Activated T-helper 2 cell treated with anti-CD3 and anti-CD28 coated beads, Interferon-gamma antibody, Interleukin-2, Interleukin-4, amounts not matched to agents 10 μg/mL and 5 μg/mL and 100 μg/mL, durations not matched to agents 14 hours and 24 hours and 36 hours (primary cell): ENCODE measurements around the gene ELFN2. TPM values are rescaled to one million over a fixed set of nuclear protein-coding genes. Genes with fewer than 3 reads are reported as not detected.

Experiments used
- DNase-seq: peaks from one replicate; pipeline ENCODE4 v3.0.0; 2021; ENCODE audit warnings: low spot score
- H3K27ac Mint-ChIP-seq: one replicate; pipeline ENCODE4 v1.8.0; 2021; ENCODE audit warnings: mixed read lengths
- H3K27me3 Mint-ChIP-seq: one replicate; pipeline ENCODE4 v1.8.0; 2021; ENCODE audit warnings: low read depth, mixed read lengths
- H3K36me3 Mint-ChIP-seq: one replicate; pipeline ENCODE4 v1.8.0; 2021; ENCODE audit warnings: low read depth, mixed read lengths
- H3K4me1 Mint-ChIP-seq: one replicate; pipeline ENCODE4 v1.8.0; 2021; ENCODE audit warnings: low read depth, mixed read lengths
- H3K4me3 Mint-ChIP-seq: one replicate; pipeline ENCODE4 v1.8.0; 2021; ENCODE audit warnings: low read depth, mild to moderate bottlenecking, moderate library complexity, mixed read lengths
- H3K9me3 Mint-ChIP-seq: one replicate; pipeline ENCODE4 v1.8.0; 2021; ENCODE audit warnings: mixed read lengths
- intact Hi-C: fragments of 100-400 bp; cut with micrococcal nuclease; formaldehyde crosslinking; loops from one replicate; pipeline ENCODE4 v1.15.1; 2023
- total RNA-seq: library from RNA; stranded (reverse); gene quantifications from 2 replicates; pipeline ENCODE4 v1.2.3, GENCODE V29; 2022

Gene ELFN2
- total RNA-seq, 1 donor from 2014 or later: 0.11 TPM

GRCh38 chr22:37464181-37464580 lies 36.9 kb upstream of the ELFN2 start:
- peaks cover 34% of the 10 kb centered on the region for H3K36me3 Mint-ChIP-seq
- no peaks in the 10 kb centered on the region for H3K27me3 Mint-ChIP-seq
- no peak overlapping the region for H3K27ac Mint-ChIP-seq
- no peak overlapping the region for H3K4me3 Mint-ChIP-seq
- H3K4me1 Mint-ChIP-seq: peaks cover 2% of the 10 kb centered on the region
- no peaks in the 10 kb centered on the region for H3K9me3 Mint-ChIP-seq
- DNase-seq: no peak
- intact Hi-C loops: no loop called here

DNA sequence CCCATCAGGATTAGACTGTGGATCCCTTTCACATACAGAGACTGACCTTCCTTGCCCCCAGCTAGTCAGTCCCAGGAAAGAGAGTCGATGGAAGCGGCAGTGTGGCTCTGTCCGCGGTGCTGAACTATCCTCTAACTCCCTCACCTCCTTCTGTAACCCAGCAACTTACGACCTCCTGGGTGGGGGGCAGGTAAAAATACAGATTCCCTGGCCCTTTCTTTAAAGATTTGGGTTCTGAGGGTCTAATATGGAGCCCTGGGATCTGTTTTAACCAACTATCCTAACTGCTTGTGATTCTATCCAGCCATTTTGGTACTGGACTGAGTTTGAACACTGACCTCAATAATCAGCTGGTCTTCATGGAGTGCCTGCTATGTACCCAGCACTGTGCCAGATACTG lies 35.7 kb upstream of the ELFN2 start:
- Mint-ChIP-seq H3K36me3 (peaks cover 24% of the 10 kb centered on the region), H3K27me3 (no peaks in the 10 kb centered on the region), H3K9me3 (no peaks in the 10 kb centered on the region), H3K4me3 (no peak overlapping the region), H3K4me1 (peaks cover 2% of the 10 kb centered on the region), H3K27ac (no peak overlapping the region)
- DNase-seq: no peak
- intact Hi-C loops: no loop called here

DNA sequence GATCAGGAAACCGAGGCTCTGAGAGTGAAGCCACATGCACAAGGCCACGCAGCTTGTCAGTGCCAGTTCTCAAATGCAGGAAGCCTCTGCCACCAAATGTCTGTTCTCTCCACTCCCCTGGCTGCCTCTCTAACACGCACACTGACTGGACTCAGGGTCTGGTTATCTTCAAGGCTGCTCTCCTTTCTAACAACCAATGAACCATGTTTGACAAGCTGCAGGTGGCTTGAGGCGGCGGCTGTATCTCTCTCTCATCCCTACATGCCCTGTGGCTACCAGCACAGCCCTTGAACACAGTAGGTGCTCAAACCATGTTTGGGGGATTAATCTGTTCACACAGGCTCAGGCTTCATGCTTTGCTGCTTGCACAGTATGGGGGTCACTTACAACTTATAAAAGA lies 35.2 kb upstream of the ELFN2 start:
- Mint-ChIP-seq H3K36me3 (peaks cover 21% of the 10 kb centered on the region), H3K27me3 (no peaks in the 10 kb centered on the region), H3K4me1 (peaks cover 4% of the 10 kb centered on the region), H3K9me3 (no peaks in the 10 kb centered on the region), H3K27ac (no peak overlapping the region), H3K4me3 (no peak overlapping the region)
- intact Hi-C loops: no loop called here
- DNase-seq: no peak

- Mint-ChIP-seq H3K36me3 (peaks cover 21% of the 10 kb centered on the region), H3K9me3 (no peaks in the 10 kb centered on the region), H3K27ac (no peak overlapping the region), H3K4me3 (no peak overlapping the region), H3K27me3 (no peaks in the 10 kb centered on the region), H3K4me1 (peaks cover 7% of the 10 kb centered on the region)
- intact Hi-C loops: no loop called here
- no peak for DNase-seq
Observed at GRCh38 chr22:37461961-37462360, 34.7 kb upstream of the ELFN2 start.

GRCh38 chr22:37460684-37461083 lies 33.4 kb upstream of the ELFN2 start:
- intact Hi-C loops: no loop called here
- Mint-ChIP-seq H3K4me1 (peaks cover 7% of the 10 kb centered on the region), H3K36me3 (peaks cover 11% of the 10 kb centered on the region), H3K27me3 (no peaks in the 10 kb centered on the region), H3K9me3 (no peaks in the 10 kb centered on the region), H3K27ac (no peak overlapping the region), H3K4me3 (no peak overlapping the region)
- no peak for DNase-seq

- intact Hi-C loops: loop anchor here (10.0 kb wide), 1 partner anchor 194 kb away; no protein-coding TSS in a partner anchor
- Mint-ChIP-seq H3K4me3 (no peak overlapping the region), H3K27ac (no peak overlapping the region), H3K27me3 (no peaks in the 10 kb centered on the region), H3K36me3 (peaks cover 5% of the 10 kb centered on the region), H3K9me3 (no peaks in the 10 kb centered on the region), H3K4me1 (peaks cover 7% of the 10 kb centered on the region)
- DNase-seq: no peak
Observed at GRCh38 chr22:37459206-37459605, 31.9 kb upstream of the ELFN2 start.

GRCh38 chr22:37457093-37457893 lies 30.0 kb upstream of the ELFN2 start:
- intact Hi-C loops: loop anchor here (1.0 to 10.0 kb wide), 2 partner anchors 140 to 192 kb away; no protein-coding TSS in a partner anchor
- peaks cover 5% of the 10 kb centered on the region for H3K36me3 Mint-ChIP-seq
- no peak overlapping the region for H3K27ac Mint-ChIP-seq
- no peak overlapping the region for H3K4me3 Mint-ChIP-seq
- H3K27me3 Mint-ChIP-seq: no peaks in the 10 kb centered on the region
- peak; percentile 69 for DNase-seq
- H3K4me1 Mint-ChIP-seq: peaks cover 7% of the 10 kb centered on the region
- no peaks in the 10 kb centered on the region for H3K9me3 Mint-ChIP-seq

GRCh38 chr22:37456346-37456745 lies 29.1 kb upstream of the ELFN2 start:
- peaks cover 5% of the 10 kb centered on the region for H3K36me3 Mint-ChIP-seq
- no peak for DNase-seq
- intact Hi-C loops: loop anchor here (10.0 kb wide), 1 partner anchor 192 kb away; no protein-coding TSS in a partner anchor
- H3K4me1 Mint-ChIP-seq: peaks cover 7% of the 10 kb centered on the region
- H3K27me3 Mint-ChIP-seq: no peaks in the 10 kb centered on the region
- H3K4me3 Mint-ChIP-seq: no peak overlapping the region
- no peak overlapping the region for H3K27ac Mint-ChIP-seq
- H3K9me3 Mint-ChIP-seq: no peaks in the 10 kb centered on the region

GRCh38 chr22:37455896-37456295 lies 28.6 kb upstream of the ELFN2 start:
- intact Hi-C loops: loop anchor here (10.0 kb wide), 1 partner anchor 191 kb away; no protein-coding TSS in a partner anchor
- no peaks in the 10 kb centered on the region for H3K9me3 Mint-ChIP-seq
- no peak overlapping the region for H3K4me3 Mint-ChIP-seq
- DNase-seq: no peak
- H3K27me3 Mint-ChIP-seq: no peaks in the 10 kb centered on the region
- H3K27ac Mint-ChIP-seq: no peak overlapping the region
- H3K36me3 Mint-ChIP-seq: peaks cover 5% of the 10 kb centered on the region
- peaks cover 7% of the 10 kb centered on the region for H3K4me1 Mint-ChIP-seq

DNA sequence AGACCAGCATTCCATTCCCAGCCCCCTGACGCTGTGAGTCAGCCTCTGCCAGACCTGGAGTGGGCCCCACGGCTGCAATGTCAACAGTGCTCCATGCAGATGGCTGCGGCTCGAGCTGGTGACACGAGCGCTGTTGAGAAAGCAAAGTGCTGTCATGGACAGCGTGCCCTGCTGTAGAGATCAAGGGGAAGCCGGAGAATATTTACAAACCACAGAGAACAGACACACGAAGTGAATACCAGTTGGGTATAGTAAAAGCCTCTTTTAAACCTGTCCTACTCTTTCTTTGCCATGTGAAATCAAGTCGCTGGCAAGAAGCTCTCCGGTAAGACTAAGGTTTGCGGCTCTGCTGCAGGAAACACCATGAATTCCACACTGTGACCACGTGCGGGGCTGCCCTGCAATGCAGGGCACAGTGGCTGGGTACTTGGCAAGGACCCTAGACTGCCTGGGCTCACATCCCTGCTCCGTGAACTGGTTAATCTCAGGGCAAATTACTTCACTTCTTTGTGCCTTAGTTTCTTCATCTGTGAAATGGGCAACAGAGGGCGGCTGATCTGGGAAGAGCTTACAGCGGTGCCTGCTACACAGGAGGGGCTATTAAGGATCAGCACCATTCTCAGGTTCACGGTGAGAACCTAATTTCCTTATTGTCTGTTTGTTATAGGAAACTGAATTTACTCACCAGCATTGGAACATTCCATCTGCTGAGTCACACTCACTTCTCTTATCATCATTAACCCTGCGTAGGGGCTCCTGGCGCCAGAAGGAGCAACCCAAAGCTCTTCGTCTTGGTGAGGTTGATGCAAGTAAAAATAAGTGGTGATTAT lies 27.8 kb upstream of the ELFN2 start:
- DNase-seq: no peak
- intact Hi-C loops: loop anchor here (10.0 kb wide), 1 partner anchor 190 kb away; no protein-coding TSS in a partner anchor
- H3K36me3 Mint-ChIP-seq: no peaks in the 10 kb centered on the region
- H3K4me1 Mint-ChIP-seq: peaks cover 13% of the 10 kb centered on the region
- H3K27ac Mint-ChIP-seq: no peak overlapping the region
- no peaks in the 10 kb centered on the region for H3K27me3 Mint-ChIP-seq
- H3K9me3 Mint-ChIP-seq: no peaks in the 10 kb centered on the region
- no peak overlapping the region for H3K4me3 Mint-ChIP-seq

GRCh38 chr22:37453696-37454095 lies 26.4 kb upstream of the ELFN2 start:
- H3K27me3 Mint-ChIP-seq: no peaks in the 10 kb centered on the region
- H3K4me3 Mint-ChIP-seq: no peak overlapping the region
- DNase-seq: no peak
- peaks cover 13% of the 10 kb centered on the region for H3K4me1 Mint-ChIP-seq
- no peak overlapping the region for H3K27ac Mint-ChIP-seq
- H3K36me3 Mint-ChIP-seq: no peaks in the 10 kb centered on the region
- no peaks in the 10 kb centered on the region for H3K9me3 Mint-ChIP-seq
- intact Hi-C loops: loop anchor here (10.0 kb wide), 1 partner anchor 189 kb away; no protein-coding TSS in a partner anchor

DNA sequence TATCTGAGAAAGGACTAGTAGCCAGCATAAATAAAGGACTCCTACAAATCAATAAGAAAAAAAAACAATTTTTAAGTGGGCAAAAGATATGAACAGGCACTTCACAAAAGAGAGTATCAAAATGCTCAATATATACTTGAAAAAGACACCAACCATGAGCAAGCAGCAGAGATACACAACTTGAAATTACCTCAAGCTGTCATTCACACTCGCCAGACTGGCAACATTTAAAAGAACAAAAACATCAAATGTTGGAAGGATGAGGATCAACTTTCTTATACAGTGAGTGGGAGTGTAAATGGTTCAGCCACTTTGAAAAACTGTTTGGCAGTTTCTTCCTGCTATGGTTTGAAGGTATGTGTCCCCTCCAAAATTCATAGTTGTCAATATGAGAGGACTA lies 23.9 kb upstream of the ELFN2 start:
- DNase-seq: no peak
- intact Hi-C loops: loop anchor here (10.0 kb wide), 1 partner anchor 186 kb away; no protein-coding TSS in a partner anchor
- Mint-ChIP-seq H3K4me1 (peaks cover 8% of the 10 kb centered on the region), H3K27me3 (no peaks in the 10 kb centered on the region), H3K9me3 (no peaks in the 10 kb centered on the region), H3K36me3 (no peaks in the 10 kb centered on the region), H3K4me3 (no peak overlapping the region), H3K27ac (no peak overlapping the region)
